HepG2 (cell line): ENCODE measurements around the gene ARMC10. TPM values are rescaled to one million over a fixed set of nuclear protein-coding genes. Genes with fewer than 3 reads are reported as not detected.
A peak's percentile ranks its signal among the peaks of the same experiment; 100 is the strongest.
"Not testable (repeated sequence)": the region's sequence is repeated elsewhere in the genome, so short reads cannot be mapped to it uniquely, and the experiment has no call there.

Source experiments
- ATAC-seq: fragments of 200-7000 bp; cut with Tn5 transposase; 3 replicates; pipeline ENCODE4 v1.9.1; 2020; ENCODE audit warnings: mild to moderate bottlenecking, moderate library complexity
- BruUV-seq: library from RNA; stranded (reverse); fragments of 400-500 nt; replicated peaks from 2 replicates; lab custom pipeline; 2021; lab: Mats Ljungman, UMichigan
- CTCF ChIA-PET: fragments of 300-600 bp; formaldehyde crosslinking; extraction: SDS; loops from one replicate; lab custom pipeline; 2021; ENCODE audit warnings: low total read pairs, inconsistent platforms, low intra/inter-chr PET ratio; lab: Yijun Ruan, JAX
- POLR2A ChIA-PET: fragments of 350-600 bp; sonication (Branson Sonifier 250); formaldehyde crosslinking; loops from one replicate; lab custom pipeline; 2020; ENCODE audit warnings: antibody characterized with exemption, inconsistent platforms; lab: Yijun Ruan, JAX
- DNase-seq: peaks from one replicate; pipeline ENCODE4 v3.0.0-alpha.2; 2015; ENCODE audit warnings: low spot score
- FAIRE-seq: peaks from 3 replicates; lab custom pipeline; 2011; peaks lifted over from hg19 to GRCh38; lab: Jason Lieb, UNC
- H2AFZ ChIP-seq: one replicate; pipeline ENCODE4 v1.6.1; 2011; ENCODE audit warnings: low read length, inconsistent platforms
- H3K27ac ChIP-seq: fragments of 300-600 bp; 3 replicates; pipeline ENCODE4 v1.8.0; 2011; ENCODE audit warnings: mixed run types, mild to moderate bottlenecking, mixed read lengths, low read length, inconsistent platforms; ENCODE audit not compliant: insufficient read depth; ENCODE audit errors: extremely low read length
- H3K27me3 ChIP-seq, 2 experiments: fragments of 200-600 bp in 1 of 2; 2 replicates in 1 of 2; 3 replicates in 1 of 2; pipeline versions ENCODE4 v1.6.0 to v1.8.0; 2011; ENCODE audit warnings: low read length in 2 of 2, mild to moderate bottlenecking in 2 of 2, moderate library complexity in 2 of 2, inconsistent platforms in 1 of 2; ENCODE audit not compliant: insufficient read depth in 2 of 2, control insufficient read depth in 1 of 2
- H3K36me3 ChIP-seq, 2 experiments: fragments of 200-600 bp in 1 of 2; replicated peaks in 1 of 2; 2 replicates in 1 of 2; 3 replicates in 1 of 2; pipeline versions ENCODE4 v1.5.1 to v1.8.0; 2011; ENCODE audit warnings: low read length in 2 of 2, inconsistent platforms in 1 of 2; ENCODE audit not compliant: insufficient read depth in 2 of 2, control insufficient read depth in 1 of 2
- H3K4me1 ChIP-seq: 2 replicates; pipeline ENCODE4 v1.5.1; 2012; ENCODE audit warnings: low read length, inconsistent platforms; ENCODE audit not compliant: insufficient read depth
- H3K4me2 ChIP-seq: 2 replicates; pipeline ENCODE4 v1.6.0; 2011; ENCODE audit warnings: low read depth, low read length, inconsistent platforms
- H3K4me3 ChIP-seq, 3 experiments: fragments of 200-600 bp in 1 of 3; sonication (generic), shearing (Covaris generic) in 1 of 3; replicated peaks in 1 of 3; 2 replicates each; pipeline ENCODE4 v1.5.1; 2011 to 2016; ENCODE audit warnings: low read length in 3 of 3, inconsistent platforms in 2 of 3, low read depth in 2 of 3, mild to moderate bottlenecking in 2 of 3, control low read depth in 1 of 3, mixed read lengths in 1 of 3; ENCODE audit not compliant: insufficient read depth in 1 of 3
- H3K79me2 ChIP-seq: one replicate; pipeline ENCODE4 v1.6.1; 2011; ENCODE audit warnings: low read length, inconsistent platforms; ENCODE audit not compliant: insufficient read depth
- H3K9ac ChIP-seq: 2 replicates; pipeline ENCODE4 v1.6.0; 2011; ENCODE audit warnings: mild to moderate bottlenecking, low read depth, low read length, inconsistent platforms; ENCODE audit not compliant: insufficient read depth
- H3K9me3 ChIP-seq: 2 replicates; pipeline ENCODE4 v1.5.1; 2012; ENCODE audit warnings: mild to moderate bottlenecking, low read length
- H4K20me1 ChIP-seq: 2 replicates; pipeline ENCODE4 v1.6.0; 2011; ENCODE audit warnings: inconsistent platforms, mild to moderate bottlenecking, low read length, moderate library complexity; ENCODE audit not compliant: insufficient read depth
- STAG1 ChIP-seq: sonication (generic); formaldehyde crosslinking; IDR thresholded peaks from 2 replicates; pipeline ENCODE4 v1.4.0; 2020; ENCODE audit warnings: missing genetic modification reagents
- WGBS: methylation state at CpG from one replicate; pipeline ENCODE4 v1.1.6; 2017; ENCODE audit warnings: low lambda C conversion rate; 5-methylcytosine and 5-hydroxymethylcytosine counted together
- in situ Hi-C: cut with HindIII; loops from 2 replicates; pipeline ENCODE4 v1.10.0; 2017; ENCODE audit warnings: low pct_unique_long_range_greater_than_20kb; ENCODE audit not compliant: extremely low pct_ligation_motif_present
- intact Hi-C: fragments of 100-400 bp; cut with micrococcal nuclease; formaldehyde crosslinking; loops from one replicate; pipeline ENCODE4 v1.10.0; 2022; ENCODE audit not compliant: unreplicated experiment
- polyA plus RNA-seq, 8 experiments: library from polyadenylated mRNA; depleted of rRNA in 3 of 8; stranded (reverse) in 7 of 8; unstranded in 1 of 8; fragments of >200 nt; fragmentation: Illumina TruSeq in 4 of 8; extraction: Trizol in 4 of 8; gene quantifications; 2 replicates each; pipeline versions ENCODE4 v1.2.1 to v1.2.3, GENCODE V29; 2011 to 2016; ENCODE audit warnings: low read depth in 4 of 8, missing spikeins in 1 of 8, mixed read lengths in 1 of 8; ENCODE audit not compliant: insufficient read depth in 1 of 8
- total RNA-seq, 5 experiments: library from RNA; depleted of rRNA; stranded (reverse); fragments of >200 nt; fragmentation: Illumina TruSeq; extraction: Trizol; gene quantifications; 2 replicates each; pipeline ENCODE4 v1.2.3, GENCODE V29; 2016; ENCODE audit warnings: low read depth in 1 of 5
- TF ChIP-seq, protein P1 (sequence below): sonication (generic); formaldehyde crosslinking; IDR thresholded peaks from 2 replicates; pipeline ENCODE4 v1.5.0; 2020; ENCODE audit warnings: missing genetic modification reagents
- TF ChIP-seq, protein P2 (sequence below): sonication (generic); formaldehyde crosslinking; IDR thresholded peaks from 2 replicates; pipeline ENCODE4 v1.5.0; 2020; ENCODE audit warnings: mild to moderate bottlenecking, missing genetic modification reagents, moderate library complexity

The ARMC10 gene
- total and polyA plus RNA-seq, 2 of the 13 experiments (the other 11 are each of a cell fraction or from before 2014, with no cell fraction given): 11.3 to 23.7 TPM

DNA sequence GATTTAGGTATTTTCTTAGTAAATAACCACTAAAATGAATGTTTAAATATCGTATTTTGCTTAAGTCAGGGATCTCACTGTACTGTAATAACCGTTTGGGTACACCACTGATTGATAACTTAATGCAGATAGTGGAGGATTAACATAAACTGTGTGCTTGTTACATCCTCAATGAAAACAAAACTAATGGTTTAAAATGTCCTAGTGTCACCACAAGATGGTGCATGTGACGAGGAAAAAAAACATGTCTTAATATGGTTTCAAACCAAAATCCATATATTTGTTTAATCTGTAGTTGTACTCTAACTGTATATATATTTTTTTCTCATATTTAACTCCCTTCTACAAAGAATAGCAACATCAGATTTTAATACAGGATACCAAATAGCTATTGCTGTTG, 19.2 kb downstream of the ARMC10 start:
- TF ChIP-seq STAG1 (CRISPR knock-in tag): peak; percentile 52
- TF ChIP-seq, protein P1, sequence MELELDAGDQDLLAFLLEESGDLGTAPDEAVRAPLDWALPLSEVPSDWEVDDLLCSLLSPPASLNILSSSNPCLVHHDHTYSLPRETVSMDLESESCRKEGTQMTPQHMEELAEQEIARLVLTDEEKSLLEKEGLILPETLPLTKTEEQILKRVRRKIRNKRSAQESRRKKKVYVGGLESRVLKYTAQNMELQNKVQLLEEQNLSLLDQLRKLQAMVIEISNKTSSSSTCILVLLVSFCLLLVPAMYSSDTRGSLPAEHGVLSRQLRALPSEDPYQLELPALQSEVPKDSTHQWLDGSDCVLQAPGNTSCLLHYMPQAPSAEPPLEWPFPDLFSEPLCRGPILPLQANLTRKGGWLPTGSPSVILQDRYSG (CRISPR knock-in tag): no peak
- TF ChIP-seq, protein P2, sequence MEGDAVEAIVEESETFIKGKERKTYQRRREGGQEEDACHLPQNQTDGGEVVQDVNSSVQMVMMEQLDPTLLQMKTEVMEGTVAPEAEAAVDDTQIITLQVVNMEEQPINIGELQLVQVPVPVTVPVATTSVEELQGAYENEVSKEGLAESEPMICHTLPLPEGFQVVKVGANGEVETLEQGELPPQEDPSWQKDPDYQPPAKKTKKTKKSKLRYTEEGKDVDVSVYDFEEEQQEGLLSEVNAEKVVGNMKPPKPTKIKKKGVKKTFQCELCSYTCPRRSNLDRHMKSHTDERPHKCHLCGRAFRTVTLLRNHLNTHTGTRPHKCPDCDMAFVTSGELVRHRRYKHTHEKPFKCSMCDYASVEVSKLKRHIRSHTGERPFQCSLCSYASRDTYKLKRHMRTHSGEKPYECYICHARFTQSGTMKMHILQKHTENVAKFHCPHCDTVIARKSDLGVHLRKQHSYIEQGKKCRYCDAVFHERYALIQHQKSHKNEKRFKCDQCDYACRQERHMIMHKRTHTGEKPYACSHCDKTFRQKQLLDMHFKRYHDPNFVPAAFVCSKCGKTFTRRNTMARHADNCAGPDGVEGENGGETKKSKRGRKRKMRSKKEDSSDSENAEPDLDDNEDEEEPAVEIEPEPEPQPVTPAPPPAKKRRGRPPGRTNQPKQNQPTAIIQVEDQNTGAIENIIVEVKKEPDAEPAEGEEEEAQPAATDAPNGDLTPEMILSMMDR (CRISPR knock-in tag): peak; percentile 33; the same call in 1 of the 2 replicates
- H4K20me1 ChIP-seq: no peaks in the 10 kb centered on the region
- peaks cover 0 to 18% of the 10 kb centered on the region in 2 experiments; a peak in 4 of 5 replicates for H3K36me3 ChIP-seq
- in situ Hi-C loops: no loop called here
- H3K9ac ChIP-seq: no peak overlapping the region
- H3K79me2 ChIP-seq: no peaks in the 10 kb centered on the region
- H3K4me2 ChIP-seq: no peak overlapping the region
- H3K4me1 ChIP-seq: no peaks in the 10 kb centered on the region
- no TSS peak for BruUV-seq
- H3K4me3 ChIP-seq: no peak overlapping the region
- CTCF ChIA-PET: no interaction called here
- FAIRE-seq (peak; percentile 37), ATAC-seq (no peak; the same call in 2 of the 3 replicates), DNase-seq (no peak)
- H3K27ac ChIP-seq: no peak overlapping the region
- H2AFZ ChIP-seq: no peak overlapping the region
- POLR2A ChIA-PET: no interaction called here
- no peaks in the 10 kb centered on the region for H3K9me3 ChIP-seq
- no peaks in the 10 kb centered on the region for H3K27me3 ChIP-seq
- WGBS: 60% methylated on average over 3 of the region's 3 CpGs
- intact Hi-C loops: no loop called here

DNA sequence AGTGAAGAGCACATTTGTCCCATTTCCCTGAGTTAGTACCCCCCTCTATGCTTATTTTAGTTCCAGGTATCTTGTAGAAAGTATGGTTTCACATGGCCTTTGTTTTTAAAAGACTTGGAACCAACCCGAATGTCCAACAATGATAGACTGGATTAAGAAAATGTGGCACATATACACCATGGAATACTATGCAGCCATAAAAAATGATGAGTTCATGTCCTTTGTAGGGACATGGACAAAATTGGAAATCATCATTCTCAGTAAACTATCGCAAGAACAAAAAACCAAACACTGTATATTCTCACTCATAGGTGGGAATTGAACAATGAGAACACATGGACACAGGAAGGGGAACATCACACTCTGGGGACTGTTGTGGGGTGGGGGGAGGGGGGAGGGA, 20.6 kb downstream of the ARMC10 start:
- H3K36me3 ChIP-seq: peaks cover 0 to 18% of the 10 kb centered on the region in 2 experiments; a peak in 4 of 5 replicates
- in situ Hi-C loops, H2AFZ ChIP-seq, intact Hi-C loops, FAIRE-seq, POLR2A ChIA-PET, H3K9ac ChIP-seq, DNase-seq, H4K20me1 ChIP-seq, BruUV-seq, H3K9me3 ChIP-seq, H3K4me2 ChIP-seq, H3K27me3 ChIP-seq, H3K4me3 ChIP-seq, H3K4me1 ChIP-seq, H3K79me2 ChIP-seq, ATAC-seq, H3K27ac ChIP-seq, CTCF ChIA-PET: not testable (repeated sequence)
- WGBS: 97% methylated on average over 2 of the region's 2 CpGs
